GM21737 (cell line): ENCODE measurements around the gene ASRGL1.

Experiments used
- ATAC-seq: cut with Tn5 transposase; IDR thresholded peaks from one replicate; pipeline ENCODE4 v1.9.1; 2021; ENCODE audit warnings: mild to moderate bottlenecking, moderate library complexity; ENCODE audit not compliant: unreplicated experiment

ASRGL1 gene

GRCh38 chr11:62392506-62392905, 55.3 kb downstream of the ASRGL1 start:
- no peak for ATAC-seq

GRCh38 chr11:62393061-62393611, 55.9 kb downstream of the ASRGL1 start:
- no peak for ATAC-seq

- ATAC-seq = no peak
Observed at GRCh38 chr11:62393735-62394134, 56.5 kb downstream of the ASRGL1 start.

GRCh38 chr11:62394825-62395538, 57.7 kb downstream of the ASRGL1 start:
- no peak for ATAC-seq

- ATAC-seq = no peak
Observed at GRCh38 chr11:62395885-62396551, 58.8 kb downstream of the ASRGL1 start.

GRCh38 chr11:62398011-62398994, 61.1 kb downstream of the ASRGL1 start:
- no peak for ATAC-seq

GRCh38 chr11:62399172-62399877, 62.1 kb downstream of the ASRGL1 start:
- ATAC-seq = no peak

GRCh38 chr11:62399878-62400266, 62.6 kb downstream of the ASRGL1 start:
- no peak for ATAC-seq

- no peak for ATAC-seq
Observed at GRCh38 chr11:62400281-62400680, 63.0 kb downstream of the ASRGL1 start.

GRCh38 chr11:62400760-62401159, 63.5 kb downstream of the ASRGL1 start:
- no peak for ATAC-seq

- no peak for ATAC-seq
Observed at GRCh38 chr11:62401356-62401755, 64.1 kb downstream of the ASRGL1 start.

- no peak for ATAC-seq
Observed at GRCh38 chr11:62401811-62402210, 64.6 kb downstream of the ASRGL1 start.

- ATAC-seq = no peak
Observed at GRCh38 chr11:62402226-62402959, 65.1 kb downstream of the ASRGL1 start.

GRCh38 chr11:62402960-62403730, 65.9 kb downstream of the ASRGL1 start:
- no peak for ATAC-seq

- ATAC-seq = no peak
Observed at GRCh38 chr11:62404435-62404834, 67.2 kb downstream of the ASRGL1 start.

- ATAC-seq = no peak
Observed at GRCh38 chr11:62404901-62405300, 67.7 kb downstream of the ASRGL1 start.

- ATAC-seq = no peak
Observed at GRCh38 chr11:62406034-62406433, 68.8 kb downstream of the ASRGL1 start.

GRCh38 chr11:62409831-62410230, 72.6 kb downstream of the ASRGL1 start:
- ATAC-seq = no peak

- ATAC-seq = no peak
Observed at GRCh38 chr11:62410972-62411371, 73.7 kb downstream of the ASRGL1 start.
